ENCODE data around the gene MS4A4A. TPM values are rescaled to one million over a fixed set of nuclear protein-coding genes. Genes with fewer than 3 reads are reported as not detected.
A peak's percentile ranks its signal among the peaks of the same experiment; 100 is the strongest.
"Not testable (repeated sequence)": the region's sequence is repeated elsewhere in the genome, so short reads cannot be mapped to it uniquely, and the experiment has no call there.

MS4A4A gene
- total RNA-seq, 1 donor, result not detected

- no peak overlapping the region for H3K4me3 ChIP-seq (ENCODE audit: low read depth, low read length)
- TF ChIP-seq, protein P1, sequence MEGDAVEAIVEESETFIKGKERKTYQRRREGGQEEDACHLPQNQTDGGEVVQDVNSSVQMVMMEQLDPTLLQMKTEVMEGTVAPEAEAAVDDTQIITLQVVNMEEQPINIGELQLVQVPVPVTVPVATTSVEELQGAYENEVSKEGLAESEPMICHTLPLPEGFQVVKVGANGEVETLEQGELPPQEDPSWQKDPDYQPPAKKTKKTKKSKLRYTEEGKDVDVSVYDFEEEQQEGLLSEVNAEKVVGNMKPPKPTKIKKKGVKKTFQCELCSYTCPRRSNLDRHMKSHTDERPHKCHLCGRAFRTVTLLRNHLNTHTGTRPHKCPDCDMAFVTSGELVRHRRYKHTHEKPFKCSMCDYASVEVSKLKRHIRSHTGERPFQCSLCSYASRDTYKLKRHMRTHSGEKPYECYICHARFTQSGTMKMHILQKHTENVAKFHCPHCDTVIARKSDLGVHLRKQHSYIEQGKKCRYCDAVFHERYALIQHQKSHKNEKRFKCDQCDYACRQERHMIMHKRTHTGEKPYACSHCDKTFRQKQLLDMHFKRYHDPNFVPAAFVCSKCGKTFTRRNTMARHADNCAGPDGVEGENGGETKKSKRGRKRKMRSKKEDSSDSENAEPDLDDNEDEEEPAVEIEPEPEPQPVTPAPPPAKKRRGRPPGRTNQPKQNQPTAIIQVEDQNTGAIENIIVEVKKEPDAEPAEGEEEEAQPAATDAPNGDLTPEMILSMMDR (IDR thresholded peaks at IDR 0.05; ENCODE audit: insufficient read depth, low read depth, low read length), result peak; percentile 67
- DNase-seq (ENCODE audit: low read depth), result peak; percentile 23
Observed at GRCh38 chr11:60265373-60266214, 14.9 kb upstream of the MS4A4A start.

- DNase-seq (ENCODE audit: low read depth), result no peak
- no peak overlapping the region for H3K4me3 ChIP-seq (ENCODE audit: low read depth, low read length)
- TF ChIP-seq, protein P1 (IDR thresholded peaks at IDR 0.05; ENCODE audit: insufficient read depth, low read depth, low read length), result no peak
Observed at GRCh38 chr11:60274416-60274815, 6.0 kb upstream of the MS4A4A start.

DNA sequence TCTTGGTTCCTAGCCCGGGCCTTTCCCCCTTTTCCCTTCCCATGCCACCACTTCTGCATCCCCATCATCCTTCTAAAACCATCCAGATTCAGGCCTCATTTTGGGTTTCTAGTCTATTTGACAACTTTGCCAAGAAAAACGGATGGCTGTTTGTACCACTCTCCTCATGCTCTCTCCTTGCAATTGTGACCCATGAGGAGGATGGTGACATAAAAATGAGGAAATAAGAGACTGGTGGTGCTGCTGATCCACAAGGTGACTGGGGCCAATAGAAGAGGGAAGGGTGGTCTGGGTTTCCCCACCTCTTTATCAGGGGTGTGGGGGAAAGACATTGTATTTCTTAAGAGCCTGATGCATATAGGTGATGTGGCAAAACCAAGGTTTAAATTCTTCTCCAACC lies 1.0 kb downstream of the MS4A4A start:
- H3K4me3 ChIP-seq (ENCODE audit: low read depth, low read length), result no peak overlapping the region
- TF ChIP-seq, protein P1 (IDR thresholded peaks at IDR 0.05; ENCODE audit: insufficient read depth, low read depth, low read length), result no peak
- DNase-seq (ENCODE audit: low read depth), result no peak

DNA sequence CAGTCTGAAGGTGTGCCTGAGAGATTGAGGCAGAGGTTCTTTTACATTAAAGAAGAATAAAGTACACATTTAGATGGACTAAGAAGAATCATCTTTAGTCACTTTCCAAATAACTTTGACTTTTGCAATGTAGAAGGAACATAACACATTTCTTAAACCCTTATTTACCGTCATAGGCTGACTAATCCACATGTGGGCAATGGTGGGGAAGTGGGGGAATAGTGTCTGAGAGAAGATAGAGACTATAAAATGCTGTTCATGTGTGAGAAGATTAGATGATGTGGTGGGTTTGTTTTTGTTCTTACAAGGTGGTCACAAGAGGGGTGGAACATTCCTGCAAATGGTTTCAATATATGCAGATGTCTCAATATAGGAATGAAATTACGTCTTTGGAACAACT lies 1.8 kb downstream of the MS4A4A start:
- TF ChIP-seq, protein P1 (IDR thresholded peaks at IDR 0.05; ENCODE audit: insufficient read depth, low read depth, low read length), result no peak
- DNase-seq (ENCODE audit: low read depth), result no peak
- no peak overlapping the region for H3K4me3 ChIP-seq (ENCODE audit: low read depth, low read length)

- DNase-seq (ENCODE audit: low read depth); H3K4me3 ChIP-seq (ENCODE audit: low read depth, low read length): not testable (repeated sequence)
Observed at GRCh38 chr11:60285411-60286126, 5.1 kb downstream of the MS4A4A start.

- H3K4me3 ChIP-seq (ENCODE audit: low read depth, low read length), result no peak overlapping the region
- DNase-seq (ENCODE audit: low read depth), result no peak
- TF ChIP-seq, protein P1 (IDR thresholded peaks at IDR 0.05; ENCODE audit: insufficient read depth, low read depth, low read length), result no peak
Observed at GRCh38 chr11:60288531-60288930, 8.1 kb downstream of the MS4A4A start.

DNA sequence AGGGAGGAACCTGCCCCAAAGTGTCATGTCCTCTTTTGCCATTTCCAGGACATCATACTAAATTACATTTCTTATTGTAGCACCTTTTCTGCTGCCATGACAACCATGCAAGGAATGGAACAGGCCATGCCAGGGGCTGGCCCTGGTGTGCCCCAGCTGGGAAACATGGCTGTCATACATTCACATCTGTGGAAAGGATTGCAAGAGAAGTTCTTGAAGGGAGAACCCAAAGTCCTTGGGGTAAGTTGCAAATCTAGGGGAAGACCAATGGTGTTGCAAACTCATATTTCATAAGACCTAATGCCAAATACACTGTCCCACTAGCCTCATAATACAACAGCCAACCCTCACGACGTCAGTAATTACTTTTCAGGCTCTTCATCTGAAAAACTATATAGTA lies 11.7 kb downstream of the MS4A4A start:
- H3K4me3 ChIP-seq (ENCODE audit: low read depth, low read length), result no peak overlapping the region
- TF ChIP-seq, protein P1 (IDR thresholded peaks at IDR 0.05; ENCODE audit: insufficient read depth, low read depth, low read length), result no peak
- DNase-seq (ENCODE audit: low read depth), result no peak
